ENCODE measurements around the gene ZNF200. TPM values are rescaled to one million over a fixed set of nuclear protein-coding genes. Genes with fewer than 3 reads are reported as not detected.
"Not testable (repeated sequence)": the region's sequence is repeated elsewhere in the genome, so short reads cannot be mapped to it uniquely, and the experiment has no call there.

ZNF200 gene
- total and polyA plus RNA-seq, 4 donors, result 9.8 to 14.9 (median 10.5) TPM

- DNase-seq (ENCODE audit: low read depth in 4 of 6, low spot score in 6 of 6), result peak in 1 of 6 donors; percentile 14
- Histone ChIP-seq H3K9me3 (ENCODE audit: control insufficient read depth, insufficient read depth, low read length) (no peaks in the 10 kb centered on the region), H3K27ac (ENCODE audit: low read depth, low read length) (no peak overlapping the region), H3K27me3 (ENCODE audit: control insufficient read depth, insufficient read depth, low read length) (peaks cover 92% of the 10 kb centered on the region), H3K4me1 (ENCODE audit: control insufficient read depth, insufficient read depth, low read length) (peaks cover 30% of the 10 kb centered on the region), H3K4me3 (ENCODE audit: low read depth, low read length) (peak overlapping the region; percentile 26), H3K36me3 (ENCODE audit: control insufficient read depth, insufficient read depth, low read length) (no peaks in the 10 kb centered on the region)
- 2% methylated on average over 35 of the region's 42 CpGs for WGBS (ENCODE audit: insufficient coverage)
These were observed 51.4 kb downstream of the ZNF200 start for GRCh38 chr16:3183445-3184139.

DNA sequence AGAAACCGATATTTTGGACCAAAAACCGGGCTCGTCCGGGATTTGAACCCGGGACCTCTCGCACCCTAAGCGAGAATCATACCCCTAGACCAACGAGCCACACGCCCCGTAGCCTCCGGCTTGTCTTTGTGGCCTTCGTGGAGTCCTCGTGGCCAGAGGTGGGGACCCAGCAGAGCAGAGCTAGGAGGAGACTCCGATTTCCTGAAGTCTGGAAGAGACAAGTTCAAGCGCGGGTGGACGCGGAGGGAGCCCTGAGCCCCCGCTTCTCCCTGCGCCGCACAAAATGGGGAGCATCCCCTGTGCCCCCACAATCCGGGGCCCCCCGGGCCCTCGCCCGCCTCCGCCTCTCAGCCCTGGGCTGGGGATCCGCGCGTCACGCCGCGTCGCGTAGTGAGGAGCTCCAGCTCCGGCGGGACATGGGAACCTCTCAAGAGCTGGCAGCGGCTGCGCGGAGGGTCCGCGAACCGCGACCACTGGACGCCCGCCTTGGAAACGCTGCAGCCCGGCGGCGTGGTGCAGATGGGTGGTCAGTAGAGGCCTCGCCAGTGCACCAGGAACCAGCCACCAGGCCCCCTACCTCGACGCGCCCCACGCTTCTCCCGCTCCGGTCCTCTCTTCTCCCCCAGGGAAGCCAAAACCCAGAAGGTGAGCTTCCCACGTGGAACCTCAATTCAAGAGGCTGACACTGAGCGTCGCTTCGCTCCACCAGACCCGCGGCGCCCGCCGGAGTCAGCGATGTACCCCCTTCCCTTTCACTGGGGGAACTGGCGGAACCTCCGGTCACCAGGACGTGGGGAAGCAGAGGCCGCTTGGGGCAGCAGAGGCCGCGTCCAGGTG is 52.1 kb downstream of the ZNF200 start:
- Histone ChIP-seq H3K4me3 (ENCODE audit: low read depth, low read length) (peak overlapping the region; percentile 26), H3K36me3 (ENCODE audit: control insufficient read depth, insufficient read depth, low read length) (no peaks in the 10 kb centered on the region), H3K9me3 (ENCODE audit: control insufficient read depth, insufficient read depth, low read length) (no peaks in the 10 kb centered on the region), H3K27ac (ENCODE audit: low read depth, low read length) (no peak overlapping the region), H3K27me3 (ENCODE audit: control insufficient read depth, insufficient read depth, low read length) (peaks cover 91% of the 10 kb centered on the region), H3K4me1 (ENCODE audit: control insufficient read depth, insufficient read depth, low read length) (peaks cover 23% of the 10 kb centered on the region)
- DNase-seq (ENCODE audit: low read depth in 4 of 6, low spot score in 6 of 6), result peak in 1 of 6 donors; percentile 25
- under 1% methylated on average over 72 of the region's 72 CpGs for WGBS (ENCODE audit: insufficient coverage)

DNA sequence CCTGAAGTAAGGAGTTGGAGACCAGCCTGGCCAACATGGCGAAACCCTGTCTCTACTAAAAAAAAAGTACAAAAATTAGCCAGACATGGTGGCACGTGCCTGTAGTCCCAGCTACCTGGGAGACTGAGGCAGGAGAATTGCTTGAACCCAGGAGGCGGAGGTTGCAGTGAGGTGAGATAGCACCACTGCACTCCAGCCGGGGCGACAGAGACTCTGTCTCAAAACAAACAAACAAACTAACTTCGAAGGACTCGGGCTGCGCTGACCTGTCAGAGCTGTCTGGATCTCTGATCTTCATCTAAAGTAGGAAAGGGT is 52.7 kb downstream of the ZNF200 start:
- Histone ChIP-seq H3K27me3 (ENCODE audit: control insufficient read depth, insufficient read depth, low read length) (peaks cover 91% of the 10 kb centered on the region), H3K4me1 (ENCODE audit: control insufficient read depth, insufficient read depth, low read length) (peaks cover 21% of the 10 kb centered on the region)
- H3K27ac ChIP-seq (ENCODE audit: low read depth, low read length); H3K4me3 ChIP-seq (ENCODE audit: low read depth, low read length); H3K36me3 ChIP-seq (ENCODE audit: control insufficient read depth, insufficient read depth, low read length); H3K9me3 ChIP-seq (ENCODE audit: control insufficient read depth, insufficient read depth, low read length); DNase-seq (ENCODE audit: low read depth in 4 of 6, low spot score in 6 of 6): not testable (repeated sequence)
- 45% methylated on average over 5 of the region's 8 CpGs for WGBS (ENCODE audit: insufficient coverage)

DNA sequence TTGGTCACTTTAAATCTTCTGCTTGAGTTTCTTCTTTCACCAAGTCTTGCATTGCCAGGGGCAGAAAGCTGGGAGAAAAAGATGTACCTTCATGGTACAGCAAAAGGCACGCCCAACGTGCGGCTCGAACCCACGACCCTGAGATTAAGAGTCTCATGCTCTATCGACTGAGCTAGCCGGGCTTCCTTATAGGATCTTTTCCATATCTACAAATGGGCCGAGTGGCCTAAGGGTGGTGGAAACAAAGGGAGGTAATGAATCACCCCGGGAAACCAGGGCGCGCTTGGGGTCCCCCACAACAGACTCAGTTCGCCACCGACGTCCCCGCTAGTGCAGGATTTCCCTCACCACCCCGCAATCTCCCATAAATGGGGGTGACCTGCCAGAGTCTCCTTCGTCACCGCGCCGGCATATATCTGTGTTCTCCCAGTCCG is 54.5 kb downstream of the ZNF200 start:
- Histone ChIP-seq H3K27ac (ENCODE audit: low read depth, low read length) (no peak overlapping the region), H3K36me3 (ENCODE audit: control insufficient read depth, insufficient read depth, low read length) (no peaks in the 10 kb centered on the region), H3K9me3 (ENCODE audit: control insufficient read depth, insufficient read depth, low read length) (no peaks in the 10 kb centered on the region), H3K4me3 (ENCODE audit: low read depth, low read length) (no peak overlapping the region), H3K27me3 (ENCODE audit: control insufficient read depth, insufficient read depth, low read length) (peaks cover 96% of the 10 kb centered on the region), H3K4me1 (ENCODE audit: control insufficient read depth, insufficient read depth, low read length) (peaks cover 19% of the 10 kb centered on the region)
- DNase-seq (ENCODE audit: low read depth in 4 of 6, low spot score in 6 of 6), result no peak
- 63% methylated on average over 17 of the region's 21 CpGs for WGBS (ENCODE audit: insufficient coverage)

DNA sequence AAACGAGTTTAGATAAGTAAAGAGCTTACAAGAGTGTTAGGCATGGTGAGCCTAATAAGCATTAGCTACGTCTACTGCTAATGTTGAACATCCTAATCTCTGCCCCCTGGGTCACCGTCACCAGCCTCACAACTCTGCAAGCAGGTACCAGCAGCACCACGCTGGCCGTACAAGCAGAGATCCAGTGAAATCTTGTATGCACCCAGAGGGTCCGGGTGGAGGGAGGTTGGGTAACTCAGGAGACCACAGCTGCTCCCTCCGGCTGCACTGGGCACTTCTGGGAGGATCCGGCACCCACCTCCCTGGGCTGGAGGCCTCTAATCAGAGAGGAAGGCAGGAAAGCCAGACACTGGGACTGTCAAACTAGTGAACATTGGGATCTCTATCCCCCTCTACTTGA is 55.3 kb downstream of the ZNF200 start:
- 86% methylated on average over 6 of the region's 8 CpGs for WGBS (ENCODE audit: insufficient coverage)
- Histone ChIP-seq H3K9me3 (ENCODE audit: control insufficient read depth, insufficient read depth, low read length) (no peaks in the 10 kb centered on the region), H3K4me3 (ENCODE audit: low read depth, low read length) (no peak overlapping the region), H3K36me3 (ENCODE audit: control insufficient read depth, insufficient read depth, low read length) (no peaks in the 10 kb centered on the region), H3K27ac (ENCODE audit: low read depth, low read length) (no peak overlapping the region), H3K4me1 (ENCODE audit: control insufficient read depth, insufficient read depth, low read length) (peaks cover 23% of the 10 kb centered on the region), H3K27me3 (ENCODE audit: control insufficient read depth, insufficient read depth, low read length) (peaks cover 97% of the 10 kb centered on the region)
- no peak for DNase-seq (ENCODE audit: low read depth in 4 of 6, low spot score in 6 of 6)

DNA sequence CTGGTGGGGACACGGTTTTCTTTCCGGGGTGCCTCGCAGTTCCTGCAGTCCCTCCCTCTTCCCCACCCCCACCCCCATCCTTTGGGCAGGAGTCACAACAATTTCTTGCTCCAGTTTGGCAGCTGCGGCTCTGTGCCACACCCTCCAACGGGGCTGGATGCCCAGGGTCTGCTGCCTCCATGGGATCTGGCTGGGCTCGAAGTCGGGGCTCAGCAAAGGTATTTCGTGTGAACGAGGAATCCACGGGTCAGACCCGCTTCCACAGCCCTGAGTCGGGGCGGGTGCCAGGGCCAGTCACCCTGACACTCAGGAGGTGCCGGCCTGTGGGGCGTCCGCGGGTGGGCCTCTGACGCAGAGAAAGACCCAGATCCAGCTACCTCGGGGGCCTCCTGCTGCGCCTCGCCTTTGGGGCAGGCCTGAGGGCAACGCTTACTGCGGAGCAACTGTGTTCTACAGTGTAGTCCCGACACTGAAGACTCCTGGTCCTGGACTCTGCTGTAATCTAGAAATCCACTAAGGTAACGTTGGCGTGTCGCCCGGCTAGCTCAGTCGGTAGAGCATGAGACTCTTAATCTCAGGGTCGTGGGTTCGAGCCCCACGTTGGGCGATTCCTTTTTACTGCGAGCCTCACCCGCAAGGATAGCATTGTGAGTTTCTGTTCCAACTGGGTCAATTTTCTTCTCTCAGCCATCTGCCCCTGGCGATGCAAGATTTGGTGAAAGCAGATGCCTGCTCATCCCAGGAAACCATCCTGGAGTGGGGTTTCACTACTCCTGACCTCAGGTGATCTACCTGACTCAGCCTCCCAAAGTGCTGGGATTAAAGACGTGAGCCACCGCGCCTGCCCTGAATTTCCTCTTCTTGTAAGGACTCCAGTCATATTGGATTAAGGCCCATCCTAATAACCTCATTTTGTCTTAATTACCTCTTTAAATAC is 59.5 kb downstream of the ZNF200 start:
- Histone ChIP-seq H3K4me1 (ENCODE audit: control insufficient read depth, insufficient read depth, low read length) (peaks cover 31% of the 10 kb centered on the region), H3K4me3 (ENCODE audit: low read depth, low read length) (no peak overlapping the region), H3K9me3 (ENCODE audit: control insufficient read depth, insufficient read depth, low read length) (no peaks in the 10 kb centered on the region), H3K27ac (ENCODE audit: low read depth, low read length) (no peak overlapping the region), H3K27me3 (ENCODE audit: control insufficient read depth, insufficient read depth, low read length) (peaks cover 97% of the 10 kb centered on the region), H3K36me3 (ENCODE audit: control insufficient read depth, insufficient read depth, low read length) (no peaks in the 10 kb centered on the region)
- 10% methylated on average over 36 of the region's 39 CpGs for WGBS (ENCODE audit: insufficient coverage)
- peak in 1 of 6 donors; percentile 11 for DNase-seq (ENCODE audit: low read depth in 4 of 6, low spot score in 6 of 6)

DNA sequence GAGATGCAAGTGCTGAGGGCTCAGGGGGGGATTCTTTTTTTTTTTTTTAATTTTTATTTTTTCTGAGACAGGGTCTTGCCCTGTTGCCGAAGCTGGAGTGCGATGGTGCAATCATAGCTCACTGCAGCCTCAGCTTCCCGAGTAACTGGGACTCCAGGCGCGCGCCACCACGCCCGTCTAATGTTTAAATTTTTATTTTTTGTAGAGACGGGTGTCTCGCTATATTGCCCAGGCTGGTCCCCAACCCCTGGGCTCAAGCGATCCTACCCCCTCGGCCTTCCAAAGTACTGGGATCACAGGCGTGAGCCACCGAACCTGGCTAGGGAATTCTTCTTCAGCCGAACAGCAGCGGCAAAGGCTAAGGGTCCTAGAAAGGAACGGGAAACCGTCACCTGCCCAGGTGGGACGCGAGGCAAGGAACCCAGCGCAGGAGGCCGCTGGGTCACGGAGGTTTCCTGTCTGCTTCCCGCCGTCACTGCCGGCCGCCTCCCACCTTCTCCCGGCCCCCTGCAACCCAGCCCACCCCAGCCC is 60.3 kb downstream of the ZNF200 start:
- no peaks in the 10 kb centered on the region for H3K9me3 ChIP-seq (ENCODE audit: control insufficient read depth, insufficient read depth, low read length)
- no peaks in the 10 kb centered on the region for H3K36me3 ChIP-seq (ENCODE audit: control insufficient read depth, insufficient read depth, low read length)
- peaks cover 36% of the 10 kb centered on the region for H3K4me1 ChIP-seq (ENCODE audit: control insufficient read depth, insufficient read depth, low read length)
- H3K27ac ChIP-seq (ENCODE audit: low read depth, low read length), result no peak overlapping the region
- H3K4me3 ChIP-seq (ENCODE audit: low read depth, low read length), result no peak overlapping the region
- WGBS (ENCODE audit: insufficient coverage), result 22% methylated on average over 27 of the region's 28 CpGs
- no peak for DNase-seq (ENCODE audit: low read depth in 4 of 6, low spot score in 6 of 6)
- H3K27me3 ChIP-seq (ENCODE audit: control insufficient read depth, insufficient read depth, low read length), result peaks cover 97% of the 10 kb centered on the region

DNA sequence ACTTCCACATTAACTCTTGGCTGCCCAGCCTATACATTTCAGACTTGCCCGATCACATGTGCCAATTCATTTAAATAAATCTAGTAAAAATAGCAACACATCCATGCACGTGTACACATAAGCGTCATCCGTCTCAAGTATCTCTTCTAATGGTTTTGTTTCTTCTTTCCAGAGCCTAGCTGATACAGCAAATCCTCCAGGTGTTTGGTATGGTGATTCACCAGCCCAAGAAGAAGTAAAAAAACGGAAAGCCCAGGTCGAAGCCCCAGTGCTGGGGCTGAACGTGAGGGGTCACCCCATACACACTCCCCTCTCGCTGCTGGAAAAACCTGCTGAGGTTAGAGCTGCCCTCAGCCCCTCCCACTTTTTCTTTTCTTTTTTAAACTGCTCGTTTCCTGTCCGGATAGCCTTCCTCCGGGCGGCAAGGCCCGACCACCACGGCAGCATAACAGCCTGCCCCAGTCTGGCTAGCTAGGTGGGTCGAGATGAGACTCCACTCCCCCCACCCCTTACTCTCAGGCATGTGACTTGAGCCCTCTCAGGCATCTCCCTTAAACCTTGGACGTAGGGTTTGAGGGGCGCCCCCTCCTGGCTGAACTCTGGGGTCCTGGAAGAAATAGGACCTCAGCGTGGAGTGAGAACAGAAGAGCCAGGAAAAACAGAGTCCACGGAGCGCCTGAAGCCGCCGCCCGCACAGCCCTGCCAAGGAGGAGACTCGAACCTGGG is 60.9 kb downstream of the ZNF200 start:
- no peak overlapping the region for H3K4me3 ChIP-seq (ENCODE audit: low read depth, low read length)
- peaks cover 36% of the 10 kb centered on the region for H3K4me1 ChIP-seq (ENCODE audit: control insufficient read depth, insufficient read depth, low read length)
- no peak overlapping the region for H3K27ac ChIP-seq (ENCODE audit: low read depth, low read length)
- H3K27me3 ChIP-seq (ENCODE audit: control insufficient read depth, insufficient read depth, low read length), result peaks cover 97% of the 10 kb centered on the region
- H3K9me3 ChIP-seq (ENCODE audit: control insufficient read depth, insufficient read depth, low read length), result no peaks in the 10 kb centered on the region
- 2% methylated on average over 15 of the region's 24 CpGs for WGBS (ENCODE audit: insufficient coverage)
- DNase-seq (ENCODE audit: low read depth in 4 of 6, low spot score in 6 of 6), result no peak
- H3K36me3 ChIP-seq (ENCODE audit: control insufficient read depth, insufficient read depth, low read length), result no peaks in the 10 kb centered on the region

Measured in spinal cord (tissue), 10 donors.